VCaP (cell line): Measurements from ENCODE around the gene AUTS2.

Experiments
- H3K27ac ChIP-seq: fragments of 450-650 bp; 2 replicates; pipeline ENCODE4 v1.5.1; 2017
- TF ChIP-seq, protein P1 (sequence below): fragments of 450-650 bp; conservative IDR thresholded peaks from 2 replicates; pipeline ENCODE4 v1.5.1; 2017; ENCODE audit warnings: mild to moderate bottlenecking, moderate library complexity

The AUTS2 gene

DNA sequence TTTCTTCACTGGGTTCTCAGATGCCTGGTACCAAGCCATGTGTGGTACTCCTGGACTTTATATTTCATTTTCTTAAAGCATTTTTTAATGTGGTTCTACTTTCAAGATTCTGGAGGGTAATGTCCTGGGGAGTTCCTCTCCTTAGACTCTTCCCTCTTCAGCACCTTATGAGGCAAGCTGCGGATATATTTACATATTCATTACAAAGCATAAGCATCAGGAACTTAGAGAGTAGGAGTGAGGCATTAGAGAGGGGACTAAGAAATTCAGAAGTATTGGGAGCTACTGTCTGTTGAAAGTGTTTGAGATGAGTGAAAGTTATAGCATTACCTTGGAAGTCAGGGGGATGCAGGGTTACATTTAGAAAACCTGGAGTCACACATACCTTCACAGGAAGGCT is 20.8 kb downstream of the AUTS2 start:
- TF ChIP-seq, protein P1, sequence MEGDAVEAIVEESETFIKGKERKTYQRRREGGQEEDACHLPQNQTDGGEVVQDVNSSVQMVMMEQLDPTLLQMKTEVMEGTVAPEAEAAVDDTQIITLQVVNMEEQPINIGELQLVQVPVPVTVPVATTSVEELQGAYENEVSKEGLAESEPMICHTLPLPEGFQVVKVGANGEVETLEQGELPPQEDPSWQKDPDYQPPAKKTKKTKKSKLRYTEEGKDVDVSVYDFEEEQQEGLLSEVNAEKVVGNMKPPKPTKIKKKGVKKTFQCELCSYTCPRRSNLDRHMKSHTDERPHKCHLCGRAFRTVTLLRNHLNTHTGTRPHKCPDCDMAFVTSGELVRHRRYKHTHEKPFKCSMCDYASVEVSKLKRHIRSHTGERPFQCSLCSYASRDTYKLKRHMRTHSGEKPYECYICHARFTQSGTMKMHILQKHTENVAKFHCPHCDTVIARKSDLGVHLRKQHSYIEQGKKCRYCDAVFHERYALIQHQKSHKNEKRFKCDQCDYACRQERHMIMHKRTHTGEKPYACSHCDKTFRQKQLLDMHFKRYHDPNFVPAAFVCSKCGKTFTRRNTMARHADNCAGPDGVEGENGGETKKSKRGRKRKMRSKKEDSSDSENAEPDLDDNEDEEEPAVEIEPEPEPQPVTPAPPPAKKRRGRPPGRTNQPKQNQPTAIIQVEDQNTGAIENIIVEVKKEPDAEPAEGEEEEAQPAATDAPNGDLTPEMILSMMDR, result no peak
- H3K27ac ChIP-seq, result no peak overlapping the region

DNA sequence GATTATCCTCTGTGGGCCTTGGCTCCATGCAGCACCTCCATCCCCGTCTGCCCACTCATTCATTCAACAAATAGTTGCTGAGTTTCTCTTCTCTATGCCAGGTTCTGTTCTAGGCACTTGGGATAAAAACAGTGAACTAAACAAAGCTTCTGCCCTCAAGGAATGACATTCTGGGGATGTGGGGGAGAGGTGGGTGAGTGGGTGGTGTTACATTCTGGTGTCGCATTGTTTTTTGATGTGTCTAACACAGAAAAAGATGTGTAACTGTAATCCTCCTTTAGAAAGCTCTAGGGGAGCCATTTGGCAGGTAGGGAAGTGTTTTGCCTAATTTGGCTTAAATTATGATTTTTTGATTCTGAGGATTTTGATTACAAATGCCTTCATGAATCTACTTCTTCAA is 21.4 kb downstream of the AUTS2 start:
- TF ChIP-seq, protein P1, result no peak
- no peak overlapping the region for H3K27ac ChIP-seq

DNA sequence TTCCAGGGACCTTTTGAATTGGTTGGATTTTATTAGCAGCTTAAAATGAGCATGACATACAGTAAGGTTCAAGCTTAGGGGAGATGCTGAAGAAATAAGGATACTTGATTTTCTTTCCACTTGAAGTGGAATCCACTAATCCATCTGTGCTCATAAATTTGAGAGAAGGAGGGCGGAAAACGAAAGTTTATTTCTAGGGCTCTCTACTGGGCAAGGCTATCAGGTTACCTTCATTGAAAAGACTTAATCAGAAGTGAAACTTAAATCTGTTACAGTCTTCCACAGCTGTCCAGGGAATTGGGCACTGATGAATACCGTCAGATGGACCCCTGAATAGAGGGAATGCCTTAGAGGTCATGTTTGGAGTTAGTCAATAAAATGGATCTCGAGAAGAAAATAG is 21.8 kb downstream of the AUTS2 start:
- no peak overlapping the region for H3K27ac ChIP-seq

DNA sequence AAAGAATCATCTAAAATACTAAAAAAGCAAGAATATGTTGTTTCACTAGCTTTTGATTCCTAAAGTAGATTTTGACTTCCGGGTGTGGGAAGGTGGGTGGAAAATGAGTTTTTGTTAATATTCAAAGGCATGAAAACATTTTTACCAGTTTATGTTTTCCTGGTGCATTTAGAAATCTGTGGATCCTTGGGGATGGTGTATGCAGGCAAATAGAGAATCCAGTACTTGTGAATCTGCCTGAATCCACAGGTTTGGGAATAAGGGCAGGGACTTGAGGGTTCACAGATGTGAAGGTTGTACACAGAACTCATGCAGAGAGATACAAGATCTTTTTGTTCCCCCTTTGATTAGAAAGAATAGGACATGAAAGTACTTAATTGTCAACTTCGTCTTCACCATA is 22.4 kb downstream of the AUTS2 start:
- no peak overlapping the region for H3K27ac ChIP-seq
- TF ChIP-seq, protein P1, result no peak

More for the DNA sequence above, 21.8 kb downstream of the AUTS2 start:
- TF ChIP-seq, protein P1, result no peak

DNA sequence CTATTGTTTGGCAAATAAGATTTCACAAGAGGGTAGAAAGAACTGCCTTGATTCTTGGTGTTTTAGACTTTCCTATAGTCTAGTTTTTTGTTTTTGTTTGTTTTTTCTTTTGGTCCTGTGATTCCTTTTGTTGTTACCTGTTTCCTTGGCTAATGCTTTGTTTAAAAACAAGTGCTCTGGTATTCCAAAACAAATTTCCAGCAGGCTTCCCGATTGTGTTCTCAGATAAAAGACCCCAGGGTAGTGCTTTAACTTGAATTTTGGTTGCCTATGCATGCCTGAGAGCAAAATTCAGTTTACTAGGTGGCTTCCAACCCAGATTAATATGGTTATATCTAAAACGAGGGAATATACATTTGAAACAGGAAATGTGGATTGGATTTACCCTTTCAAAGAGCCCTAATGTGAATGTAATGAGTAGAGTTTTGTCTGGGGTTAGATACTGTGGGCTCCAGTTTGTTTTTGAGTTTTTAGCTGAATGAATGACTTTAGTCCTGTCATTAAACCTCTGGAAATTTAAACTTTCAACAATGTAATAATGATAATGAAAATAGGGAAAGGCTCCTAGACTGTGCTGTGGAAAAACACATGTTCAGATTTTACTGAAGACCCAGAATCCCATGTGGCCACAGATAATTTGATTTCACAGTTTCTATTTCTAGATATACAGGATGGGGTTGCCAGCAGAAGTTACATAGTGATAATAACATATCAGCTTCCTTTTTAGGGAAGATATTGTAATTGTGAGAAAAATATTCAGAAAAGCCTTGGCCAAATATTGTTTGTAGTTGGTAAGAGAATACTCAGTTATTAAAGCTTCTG is 23.9 kb downstream of the AUTS2 start:
- TF ChIP-seq, protein P1, result no peak
- H3K27ac ChIP-seq, result no peak overlapping the region

DNA sequence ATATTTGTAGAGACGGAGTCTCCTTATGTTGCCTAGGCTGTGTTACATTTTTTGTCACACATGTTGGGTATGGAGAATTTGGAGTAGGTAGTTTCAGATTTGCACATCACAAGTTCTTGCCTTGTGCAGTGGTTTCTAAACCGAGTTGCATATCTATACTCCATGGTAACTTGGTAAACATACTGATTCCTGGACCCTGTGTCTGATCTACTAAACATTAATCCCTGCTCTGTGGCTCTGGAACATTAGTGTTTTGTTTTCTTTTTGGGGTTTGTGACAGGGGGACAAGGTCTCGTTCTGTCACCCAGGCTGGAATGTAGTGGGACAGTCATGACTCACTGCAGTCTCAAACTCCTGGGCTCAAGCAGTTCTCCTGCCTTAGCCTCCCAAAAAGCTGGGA is 24.7 kb downstream of the AUTS2 start:
- H3K27ac ChIP-seq, result no peak overlapping the region

DNA sequence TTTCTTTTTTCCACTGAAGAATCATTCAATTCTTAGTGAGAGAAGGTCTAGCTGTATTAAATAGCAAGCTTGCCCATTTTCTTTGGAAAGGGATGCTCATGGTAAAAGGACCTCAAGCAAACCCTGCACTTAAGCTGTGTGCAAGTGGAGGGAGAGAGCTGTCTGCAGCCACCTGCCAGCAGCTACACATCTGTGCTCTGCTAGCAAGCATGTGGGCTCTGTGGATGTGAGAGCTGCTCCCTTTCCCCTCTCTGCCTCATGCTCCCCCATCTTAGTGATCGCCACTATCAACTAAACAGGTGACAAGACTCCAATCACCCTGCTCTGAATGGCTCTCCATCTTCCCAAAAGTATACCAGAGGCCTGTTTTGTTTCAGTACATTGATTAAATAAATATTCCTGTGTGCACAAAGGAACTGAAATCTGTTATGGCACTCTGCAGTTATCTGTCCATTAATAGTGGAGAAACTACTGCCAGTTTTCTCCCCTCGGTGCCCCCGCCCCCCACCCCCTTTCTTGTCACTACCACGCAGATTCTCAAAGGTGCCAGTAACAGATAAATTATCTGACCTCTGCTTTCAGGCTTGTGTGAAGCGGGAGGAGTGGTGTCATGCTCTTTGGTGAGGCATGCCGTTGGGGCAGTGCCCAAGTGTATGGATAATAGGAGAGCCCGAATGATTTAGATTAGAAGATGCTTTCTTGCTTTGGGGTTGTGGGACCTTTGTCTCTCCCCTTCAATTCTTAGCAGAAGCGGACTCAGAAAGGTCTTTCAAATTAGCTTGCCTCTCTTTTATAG is 26.4 kb downstream of the AUTS2 start:
- TF ChIP-seq, protein P1, result no peak
- no peak overlapping the region for H3K27ac ChIP-seq

More for the DNA sequence above, 24.7 kb downstream of the AUTS2 start:
- TF ChIP-seq, protein P1, result no peak
